ENCODE results near the gene ZNF141.

DNA sequence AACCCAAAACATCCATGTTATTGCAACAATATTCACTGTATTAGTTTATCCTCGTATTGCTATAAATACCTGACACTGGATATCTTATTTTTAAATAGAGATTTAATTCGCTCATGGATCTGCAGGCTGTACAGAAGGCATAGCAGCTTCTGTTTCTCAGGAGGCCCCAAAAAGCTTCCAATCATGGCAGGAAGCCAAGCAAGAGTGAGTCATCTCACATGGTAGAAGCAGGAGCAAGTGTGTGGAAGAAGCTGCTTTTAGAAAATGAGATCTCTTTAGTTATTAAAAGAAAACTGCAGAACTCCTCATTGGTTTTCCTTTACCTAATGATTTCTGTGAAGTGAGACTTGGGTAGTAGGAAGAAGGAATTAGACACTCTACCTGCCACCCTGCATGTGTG is 48.7 kb upstream of the ZNF141 start:
- TF ChIP-seq, protein P1, sequence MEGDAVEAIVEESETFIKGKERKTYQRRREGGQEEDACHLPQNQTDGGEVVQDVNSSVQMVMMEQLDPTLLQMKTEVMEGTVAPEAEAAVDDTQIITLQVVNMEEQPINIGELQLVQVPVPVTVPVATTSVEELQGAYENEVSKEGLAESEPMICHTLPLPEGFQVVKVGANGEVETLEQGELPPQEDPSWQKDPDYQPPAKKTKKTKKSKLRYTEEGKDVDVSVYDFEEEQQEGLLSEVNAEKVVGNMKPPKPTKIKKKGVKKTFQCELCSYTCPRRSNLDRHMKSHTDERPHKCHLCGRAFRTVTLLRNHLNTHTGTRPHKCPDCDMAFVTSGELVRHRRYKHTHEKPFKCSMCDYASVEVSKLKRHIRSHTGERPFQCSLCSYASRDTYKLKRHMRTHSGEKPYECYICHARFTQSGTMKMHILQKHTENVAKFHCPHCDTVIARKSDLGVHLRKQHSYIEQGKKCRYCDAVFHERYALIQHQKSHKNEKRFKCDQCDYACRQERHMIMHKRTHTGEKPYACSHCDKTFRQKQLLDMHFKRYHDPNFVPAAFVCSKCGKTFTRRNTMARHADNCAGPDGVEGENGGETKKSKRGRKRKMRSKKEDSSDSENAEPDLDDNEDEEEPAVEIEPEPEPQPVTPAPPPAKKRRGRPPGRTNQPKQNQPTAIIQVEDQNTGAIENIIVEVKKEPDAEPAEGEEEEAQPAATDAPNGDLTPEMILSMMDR (conservative IDR thresholded peaks at IDR 0.05; ENCODE audit: low read length): no peak
- no peak for TF ChIP-seq EZH2phosphoT487 (IDR thresholded peaks at IDR 0.05; ENCODE audit: borderline replicate concordance)

Measured in Loucy (cell line).